AG10803 (cell line): ENCODE results near the gene GRM4.
A peak's percentile ranks its signal among the peaks of the same experiment; 100 is the strongest.
"Not testable (repeated sequence)": the region's sequence is repeated elsewhere in the genome, so short reads cannot be mapped to it uniquely, and the experiment has no call there.

Source experiments
- DNase-seq: peaks from one replicate; pipeline ENCODE4 v3.0.0; 2010; ENCODE audit warnings: low read depth
- H3K4me3 ChIP-seq: 2 replicates; pipeline ENCODE4 v1.5.1; 2011; ENCODE audit warnings: mild to moderate bottlenecking, low read length, control low read depth
- CTCF ChIP-seq: conservative IDR thresholded peaks from 2 replicates; pipeline ENCODE4 v1.5.1; 2011; ENCODE audit warnings: mild to moderate bottlenecking, low read length, control low read depth, inconsistent platforms

Gene GRM4

DNA sequence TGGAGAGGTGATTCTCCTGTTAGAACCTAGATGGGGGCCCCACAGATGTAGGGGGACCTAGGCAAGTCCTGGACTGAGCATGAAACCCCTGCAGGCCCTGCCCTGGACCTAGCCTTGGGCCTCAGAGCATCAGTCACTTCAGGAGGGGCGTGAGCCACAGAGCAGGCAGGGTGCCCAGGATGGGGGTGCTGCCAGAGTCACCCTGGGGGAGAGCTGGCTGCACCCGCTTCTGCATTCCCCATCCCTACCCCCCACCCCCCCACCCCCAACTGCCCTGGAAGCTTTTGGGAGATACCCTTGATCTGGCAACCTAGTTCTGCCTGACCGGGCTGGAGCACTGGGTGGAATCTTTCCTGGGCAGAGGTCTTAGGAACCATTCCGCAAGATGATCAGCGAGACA lies 125.6 kb downstream of the GRM4 start:
- DNase-seq: no peak
- TF ChIP-seq CTCF: no peak
- no peak overlapping the region for H3K4me3 ChIP-seq

DNA sequence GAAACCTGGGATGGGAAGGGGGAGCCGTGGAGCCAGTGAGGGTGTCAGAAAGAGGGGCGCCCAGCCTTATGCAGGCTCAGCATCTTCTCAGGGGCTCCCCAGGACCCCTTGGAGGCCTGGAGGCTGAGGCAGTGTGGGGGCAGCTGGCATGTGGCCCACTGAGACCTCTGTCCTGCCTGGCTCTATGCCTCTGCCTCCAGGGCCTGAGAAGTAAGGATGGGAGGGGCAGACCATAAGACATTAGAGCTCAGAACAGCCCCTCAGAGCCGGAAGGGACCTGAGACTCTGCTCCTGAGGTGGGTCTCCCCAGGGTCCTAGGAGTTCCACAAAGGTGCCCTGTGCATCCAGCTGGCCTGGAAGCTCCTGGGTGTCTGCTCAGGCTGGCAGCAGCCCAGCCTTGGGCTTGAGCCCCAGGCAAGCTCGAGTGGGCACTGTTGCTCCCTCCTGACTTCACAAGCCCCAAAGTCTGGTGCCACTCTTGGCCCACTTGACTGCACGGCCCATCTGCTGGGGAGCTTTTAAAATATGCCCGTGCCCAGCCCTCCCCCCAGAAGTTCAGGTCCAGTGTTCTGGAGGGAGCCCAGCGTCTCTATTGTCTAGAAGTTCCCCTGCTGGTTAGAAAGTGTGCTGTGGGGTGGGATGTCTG lies 126.8 kb downstream of the GRM4 start:
- TF ChIP-seq CTCF: no peak
- DNase-seq: no peak
- no peak overlapping the region for H3K4me3 ChIP-seq

DNA sequence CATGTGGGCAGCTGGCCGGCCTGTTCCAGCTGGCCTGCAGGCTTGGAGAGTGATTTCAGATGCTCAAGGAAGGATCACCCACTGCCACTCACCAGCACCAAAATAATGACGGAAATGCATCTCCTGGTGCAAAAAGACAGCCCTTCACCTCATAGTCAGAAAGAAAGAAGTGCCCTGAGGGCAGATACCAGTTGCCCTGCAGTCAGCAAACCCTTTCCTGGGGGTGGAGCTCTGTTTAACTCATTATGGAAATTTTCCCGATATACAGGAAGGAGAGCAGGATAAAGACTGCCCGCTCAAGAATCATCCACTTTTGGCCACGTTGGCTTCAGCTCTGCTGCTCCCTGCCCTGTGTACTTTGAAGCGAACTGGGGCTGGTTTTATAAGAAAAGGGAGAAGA lies 127.9 kb downstream of the GRM4 start:
- no peak for TF ChIP-seq CTCF
- no peak for DNase-seq
- H3K4me3 ChIP-seq: no peak overlapping the region

GRCh38 chr6:34017106-34017805 lies 128.6 kb downstream of the GRM4 start:
- TF ChIP-seq CTCF: no peak
- H3K4me3 ChIP-seq: no peak overlapping the region
- DNase-seq: no peak

DNA sequence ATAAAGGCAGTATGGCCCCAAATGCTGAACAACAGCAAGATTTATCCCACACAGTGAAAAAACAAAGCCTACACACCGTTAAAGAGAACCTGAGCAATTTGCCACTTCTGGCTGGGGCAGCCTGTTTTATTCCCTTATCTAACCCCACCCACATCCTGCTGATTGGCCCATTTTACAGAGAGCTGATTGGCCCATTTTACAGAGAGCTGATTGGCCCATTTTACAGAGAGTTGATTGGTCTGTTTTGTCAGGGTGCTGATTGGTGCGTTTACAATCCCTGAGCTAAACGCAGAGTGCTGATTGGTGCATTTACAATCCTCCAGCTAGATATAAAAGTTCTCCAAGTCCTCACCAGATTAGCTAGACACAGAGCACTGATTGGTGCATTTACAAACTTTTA lies 129.3 kb downstream of the GRM4 start:
- not testable (repeated sequence) for H3K4me3 ChIP-seq, DNase-seq

GRCh38 chr6:34015586-34015985 lies 130.3 kb downstream of the GRM4 start:
- DNase-seq: peak; percentile 13

GRCh38 chr6:34011264-34011663 lies 134.6 kb downstream of the GRM4 start:
- H3K4me3 ChIP-seq: no peak overlapping the region
- TF ChIP-seq CTCF: no peak
- no peak for DNase-seq

More at GRCh38 chr6:34015586-34015985, 130.3 kb downstream of the GRM4 start:
- no peak for TF ChIP-seq CTCF
- H3K4me3 ChIP-seq: no peak overlapping the region
